GM23338 (cell line): ENCODE data around the gene GCM1. TPM values are rescaled to one million over a fixed set of nuclear protein-coding genes. Genes with fewer than 3 reads are reported as not detected.

ENCODE experiments used
- ATAC-seq: fragments of 200-7000 bp; cut with Tn5 transposase; 3 replicates; pipeline ENCODE4 v1.9.1; 2020
- DNase-seq: peaks from one replicate; pipeline ENCODE4 v3.0.0-alpha.2; 2015; ENCODE audit warnings: low spot score
- H2AFZ ChIP-seq: fragments of 200-600 bp; sonication (generic); 2 replicates; pipeline ENCODE4 v1.8.0; 2016; ENCODE audit warnings: antibody characterized with exemption, mild to moderate bottlenecking, moderate library complexity
- H3F3A ChIP-seq: fragments of 200-600 bp; sonication (generic); replicated peaks from 2 replicates; pipeline ENCODE4 v1.8.0; 2017; ENCODE audit warnings: antibody characterized with exemption, mixed run types, low read depth
- H3K27ac ChIP-seq: fragments of 200-600 bp; sonication (generic); 2 replicates; pipeline ENCODE4 v1.6.1; 2016; ENCODE audit warnings: low read depth
- H3K27me3 ChIP-seq: fragments of 200-600 bp; sonication (generic); 2 replicates; pipeline ENCODE4 v1.8.0; 2016; ENCODE audit warnings: mild to moderate bottlenecking, mixed run types, moderate library complexity; ENCODE audit not compliant: insufficient read depth
- H3K36me3 ChIP-seq: fragments of 200-600 bp; sonication (generic); 2 replicates; pipeline ENCODE4 v1.8.0; 2016; ENCODE audit warnings: mild to moderate bottlenecking; ENCODE audit not compliant: insufficient read depth
- H3K4me1 ChIP-seq: fragments of 200-600 bp; sonication (generic); 2 replicates; pipeline ENCODE4 v1.8.0; 2016; ENCODE audit warnings: mild to moderate bottlenecking, moderate library complexity; ENCODE audit not compliant: insufficient read depth
- H3K4me2 ChIP-seq: fragments of 200-600 bp; sonication (generic); 2 replicates; pipeline ENCODE4 v1.7.1; 2017; ENCODE audit warnings: mixed run types
- H3K4me3 ChIP-seq: fragments of 200-600 bp; sonication (generic); 2 replicates; pipeline ENCODE4 v1.6.1; 2016; ENCODE audit warnings: mixed run types
- H3K79me2 ChIP-seq: fragments of 200-600 bp; sonication (generic); replicated peaks from 2 replicates; pipeline ENCODE4 v1.8.0; 2017; ENCODE audit warnings: mild to moderate bottlenecking; ENCODE audit not compliant: insufficient read depth
- H3K9me2 ChIP-seq: fragments of 200-600 bp; sonication (generic); 2 replicates; pipeline ENCODE4 v1.8.0; 2017; ENCODE audit not compliant: insufficient read depth
- H4K20me1 ChIP-seq: fragments of 200-600 bp; sonication (generic); replicated peaks from 2 replicates; pipeline ENCODE4 v1.8.0; 2017; ENCODE audit warnings: mild to moderate bottlenecking; ENCODE audit not compliant: insufficient read depth
- H3K27ac Mint-ChIP-seq: 2 replicates; pipeline ENCODE4 v1.8.0; 2020; ENCODE audit warnings: inconsistent platforms, mild to moderate bottlenecking, moderate library complexity, mixed read lengths
- H3K27me3 Mint-ChIP-seq: 3 replicates; pipeline ENCODE4 v1.8.0; 2022; ENCODE audit warnings: low read depth, mild to moderate bottlenecking, moderate library complexity, mixed read lengths, inconsistent platforms; ENCODE audit not compliant: insufficient read depth, poor library complexity
- H3K36me3 Mint-ChIP-seq: 3 replicates; pipeline ENCODE4 v1.8.0; 2021; ENCODE audit warnings: low read depth, mild to moderate bottlenecking, inconsistent platforms, moderate library complexity, mixed read lengths
- H3K4me1 Mint-ChIP-seq: 3 replicates; pipeline ENCODE4 v1.8.0; 2020; ENCODE audit warnings: mild to moderate bottlenecking, inconsistent platforms, mixed read lengths
- H3K4me3 Mint-ChIP-seq: 3 replicates; pipeline ENCODE4 v1.8.0; 2021; ENCODE audit warnings: moderate library complexity, mild to moderate bottlenecking, inconsistent platforms, mixed read lengths
- H3K9me3 Mint-ChIP-seq: 3 replicates; pipeline ENCODE4 v1.8.0; 2020; ENCODE audit warnings: moderate library complexity, mild to moderate bottlenecking, inconsistent platforms, mixed read lengths
- CREB1 ChIP-seq: fragments of 250-450 bp; sonication (Bioruptor Pico); IDR thresholded peaks from 2 replicates; pipeline ENCODE4 v1.5.0; 2020; ENCODE audit warnings: low read depth, mild to moderate bottlenecking, moderate library complexity
- ETS1 ChIP-seq: IDR thresholded peaks from 2 replicates; pipeline ENCODE4 v1.6.1; 2016; ENCODE audit warnings: antibody characterized with exemption
- EZH2 ChIP-seq: fragments of 200-600 bp; sonication (generic); IDR thresholded peaks from one replicate; pipeline ENCODE4 v1.8.0; 2017; ENCODE audit warnings: antibody characterized with exemption, mild to moderate bottlenecking, low read depth; ENCODE audit not compliant: unreplicated experiment
- EZH2phosphoT487 ChIP-seq: fragments of 200-600 bp; sonication (generic); IDR thresholded peaks from one replicate; pipeline ENCODE4 v1.8.1; 2018; ENCODE audit warnings: antibody characterized with exemption; ENCODE audit not compliant: unreplicated experiment
- JUNB ChIP-seq: IDR thresholded peaks from one replicate; pipeline ENCODE4 v1.6.1; 2016; ENCODE audit warnings: antibody characterized with exemption; ENCODE audit not compliant: unreplicated experiment
- NANOG ChIP-seq: IDR thresholded peaks from 2 replicates; pipeline ENCODE4 v1.6.1; 2016; ENCODE audit warnings: antibody characterized with exemption, borderline replicate concordance
- POLR2AphosphoS5 ChIP-seq: IDR thresholded peaks from 2 replicates; pipeline ENCODE4 v1.6.1; 2016; ENCODE audit warnings: antibody characterized with exemption, low read depth
- STAT1 ChIP-seq: IDR thresholded peaks from one replicate; pipeline ENCODE4 v1.6.1; 2016; ENCODE audit warnings: antibody characterized with exemption; ENCODE audit not compliant: unreplicated experiment
- ZNF114 ChIP-seq: fragments of 250-450 bp; sonication (Bioruptor Pico); IDR thresholded peaks from 2 replicates; pipeline ENCODE4 v1.5.0; 2020; ENCODE audit warnings: mild to moderate bottlenecking, moderate library complexity
- ZNF331 ChIP-seq: fragments of 250-450 bp; sonication (Bioruptor Pico); IDR thresholded peaks from 2 replicates; pipeline ENCODE4 v1.5.0; 2020; ENCODE audit warnings: low read depth, mild to moderate bottlenecking, moderate library complexity
- polyA plus RNA-seq: library from polyadenylated mRNA; unstranded; fragments of >200 nt; fragmentation: Nextera tagmentation; extraction: Ambion mirVana; gene quantifications from 2 replicates; pipeline ENCODE4 v1.2.1, GENCODE V29; 2016
- total RNA-seq: library from RNA; depleted of rRNA; stranded (reverse); fragments of >200 nt; shearing (Covaris generic); gene quantifications from 2 replicates; pipeline ENCODE4 v1.2.3, GENCODE V29; 2014
- TF ChIP-seq, protein P1 (sequence below): fragments of 250-450 bp; sonication (Bioruptor Pico); IDR thresholded peaks from 2 replicates; pipeline ENCODE4 v1.5.0; 2020; ENCODE audit warnings: mild to moderate bottlenecking, moderate library complexity
- TF ChIP-seq, protein P2 (sequence below): IDR thresholded peaks from one replicate; pipeline ENCODE4 v1.6.1; 2018; ENCODE audit warnings: antibody characterized with exemption; ENCODE audit not compliant: unreplicated experiment
- TF ChIP-seq, protein P3 (sequence below), 2 experiments: fragments of 200-600 bp in 1 of 2; sonication (generic) in 1 of 2; conservative IDR thresholded peaks; 2 replicates each; pipeline versions ENCODE4 v1.5.1 to v1.6.1; 2016 to 2017; ENCODE audit warnings: antibody characterized with exemption in 2 of 2, low read depth in 2 of 2, mild to moderate bottlenecking in 2 of 2, moderate library complexity in 1 of 2

GCM1 gene
- total and polyA plus RNA-seq, 2 experiments from 2014 or later: not detected

GRCh38 chr6:53175027-53175426 is 26.4 kb upstream of the GCM1 start (continued):
- TF ChIP-seq, protein P1, sequence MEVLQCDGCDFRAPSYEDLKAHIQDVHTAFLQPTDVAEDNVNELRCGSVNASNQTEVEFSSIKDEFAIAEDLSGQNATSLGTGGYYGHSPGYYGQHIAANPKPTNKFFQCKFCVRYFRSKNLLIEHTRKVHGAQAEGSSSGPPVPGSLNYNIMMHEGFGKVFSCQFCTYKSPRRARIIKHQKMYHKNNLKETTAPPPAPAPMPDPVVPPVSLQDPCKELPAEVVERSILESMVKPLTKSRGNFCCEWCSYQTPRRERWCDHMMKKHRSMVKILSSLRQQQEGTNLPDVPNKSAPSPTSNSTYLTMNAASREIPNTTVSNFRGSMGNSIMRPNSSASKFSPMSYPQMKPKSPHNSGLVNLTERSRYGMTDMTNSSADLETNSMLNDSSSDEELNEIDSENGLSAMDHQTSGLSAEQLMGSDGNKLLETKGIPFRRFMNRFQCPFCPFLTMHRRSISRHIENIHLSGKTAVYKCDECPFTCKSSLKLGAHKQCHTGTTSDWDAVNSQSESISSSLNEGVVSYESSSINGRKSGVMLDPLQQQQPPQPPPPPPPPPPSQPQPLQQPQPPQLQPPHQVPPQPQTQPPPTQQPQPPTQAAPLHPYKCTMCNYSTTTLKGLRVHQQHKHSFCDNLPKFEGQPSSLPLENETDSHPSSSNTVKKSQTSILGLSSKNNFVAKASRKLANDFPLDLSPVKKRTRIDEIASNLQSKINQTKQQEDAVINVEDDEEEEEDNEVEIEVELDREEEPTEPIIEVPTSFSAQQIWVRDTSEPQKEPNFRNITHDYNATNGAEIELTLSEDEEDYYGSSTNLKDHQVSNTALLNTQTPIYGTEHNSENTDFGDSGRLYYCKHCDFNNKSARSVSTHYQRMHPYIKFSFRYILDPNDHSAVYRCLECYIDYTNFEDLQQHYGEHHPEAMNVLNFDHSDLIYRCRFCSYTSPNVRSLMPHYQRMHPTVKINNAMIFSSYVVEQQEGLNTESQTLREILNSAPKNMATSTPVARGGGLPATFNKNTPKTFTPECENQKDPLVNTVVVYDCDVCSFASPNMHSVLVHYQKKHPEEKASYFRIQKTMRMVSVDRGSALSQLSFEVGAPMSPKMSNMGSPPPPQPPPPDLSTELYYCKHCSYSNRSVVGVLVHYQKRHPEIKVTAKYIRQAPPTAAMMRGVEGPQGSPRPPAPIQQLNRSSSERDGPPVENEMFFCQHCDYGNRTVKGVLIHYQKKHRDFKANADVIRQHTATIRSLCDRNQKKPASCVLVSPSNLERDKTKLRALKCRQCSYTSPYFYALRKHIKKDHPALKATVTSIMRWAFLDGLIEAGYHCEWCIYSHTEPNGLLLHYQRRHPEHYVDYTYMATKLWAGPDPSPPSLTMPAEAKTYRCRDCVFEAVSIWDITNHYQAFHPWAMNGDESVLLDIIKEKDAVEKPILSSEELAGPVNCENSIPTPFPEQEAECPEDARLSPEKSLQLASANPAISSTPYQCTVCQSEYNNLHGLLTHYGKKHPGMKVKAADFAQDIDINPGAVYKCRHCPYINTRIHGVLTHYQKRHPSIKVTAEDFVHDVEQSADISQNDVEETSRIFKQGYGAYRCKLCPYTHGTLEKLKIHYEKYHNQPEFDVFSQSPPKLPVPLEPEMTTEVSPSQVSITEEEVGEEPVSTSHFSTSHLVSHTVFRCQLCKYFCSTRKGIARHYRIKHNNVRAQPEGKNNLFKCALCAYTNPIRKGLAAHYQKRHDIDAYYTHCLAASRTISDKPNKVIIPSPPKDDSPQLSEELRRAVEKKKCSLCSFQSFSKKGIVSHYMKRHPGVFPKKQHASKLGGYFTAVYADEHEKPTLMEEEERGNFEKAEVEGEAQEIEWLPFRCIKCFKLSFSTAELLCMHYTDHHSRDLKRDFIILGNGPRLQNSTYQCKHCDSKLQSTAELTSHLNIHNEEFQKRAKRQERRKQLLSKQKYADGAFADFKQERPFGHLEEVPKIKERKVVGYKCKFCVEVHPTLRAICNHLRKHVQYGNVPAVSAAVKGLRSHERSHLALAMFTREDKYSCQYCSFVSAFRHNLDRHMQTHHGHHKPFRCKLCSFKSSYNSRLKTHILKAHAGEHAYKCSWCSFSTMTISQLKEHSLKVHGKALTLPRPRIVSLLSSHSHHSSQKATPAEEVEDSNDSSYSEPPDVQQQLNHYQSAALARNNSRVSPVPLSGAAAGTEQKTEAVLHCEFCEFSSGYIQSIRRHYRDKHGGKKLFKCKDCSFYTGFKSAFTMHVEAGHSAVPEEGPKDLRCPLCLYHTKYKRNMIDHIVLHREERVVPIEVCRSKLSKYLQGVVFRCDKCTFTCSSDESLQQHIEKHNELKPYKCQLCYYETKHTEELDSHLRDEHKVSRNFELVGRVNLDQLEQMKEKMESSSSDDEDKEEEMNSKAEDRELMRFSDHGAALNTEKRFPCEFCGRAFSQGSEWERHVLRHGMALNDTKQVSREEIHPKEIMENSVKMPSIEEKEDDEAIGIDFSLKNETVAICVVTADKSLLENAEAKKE (CRISPR knock-in tag): no peak

DNA sequence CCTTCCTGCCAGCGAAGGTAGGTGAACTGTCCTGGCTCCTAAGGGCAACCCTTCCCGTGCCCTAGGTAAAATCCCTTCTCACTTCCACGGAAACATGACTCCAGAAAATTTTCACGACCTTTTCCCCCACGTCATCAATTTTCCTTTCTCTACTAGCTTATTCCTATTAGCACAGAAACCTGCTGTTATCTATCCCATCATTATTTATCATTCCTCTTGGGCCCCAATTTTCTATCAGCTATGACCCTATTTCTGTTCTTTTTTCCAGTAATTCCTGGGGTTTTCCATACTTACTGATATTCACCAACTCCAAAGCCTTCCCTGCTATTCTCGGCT is 23.8 kb upstream of the GCM1 start:
- H3K36me3 Mint-ChIP-seq: no peaks in the 10 kb centered on the region
- no peaks in the 10 kb centered on the region for H3K36me3 ChIP-seq
- H3K9me3 Mint-ChIP-seq: peaks cover 5% of the 10 kb centered on the region; the same call in 2 of the 3 replicates
- H3K4me2 ChIP-seq: no peak overlapping the region
- peaks cover 4% of the 10 kb centered on the region; the same call in 1 of the 2 replicates for H3K4me1 ChIP-seq
- H3K27me3 ChIP-seq: no peaks in the 10 kb centered on the region
- ATAC-seq (no peak), DNase-seq (no peak)
- 0 out of 2 replicates have a peak, but pooled peaks cover 4% of the 10 kb centered on the region for H3K9me2 ChIP-seq
- H3F3A ChIP-seq: no peaks in the 10 kb centered on the region; the same call in 1 of the 2 replicates
- no peaks in the 10 kb centered on the region for H4K20me1 ChIP-seq
- H3K4me3 ChIP-seq: no peak overlapping the region
- no peak overlapping the region for H3K27ac Mint-ChIP-seq
- peaks cover 6% of the 10 kb centered on the region for H3K4me1 Mint-ChIP-seq
- H3K4me3 Mint-ChIP-seq: no peak overlapping the region
- H2AFZ ChIP-seq: no peak overlapping the region; the same call in 1 of the 2 replicates
- no peaks in the 10 kb centered on the region for H3K79me2 ChIP-seq
- H3K27me3 Mint-ChIP-seq: peaks cover 2% of the 10 kb centered on the region
- no peak overlapping the region for H3K27ac ChIP-seq
- TF ChIP-seq STAT1 (no peak), CREB1 (CRISPR knock-in tag) (no peak), ZNF331 (no peak), ZNF114 (no peak), POLR2AphosphoS5 (no peak), JUNB (no peak), NANOG (no peak), ETS1 (no peak), EZH2phosphoT487 (no peak), EZH2 (no peak)
- TF ChIP-seq, protein P2, sequence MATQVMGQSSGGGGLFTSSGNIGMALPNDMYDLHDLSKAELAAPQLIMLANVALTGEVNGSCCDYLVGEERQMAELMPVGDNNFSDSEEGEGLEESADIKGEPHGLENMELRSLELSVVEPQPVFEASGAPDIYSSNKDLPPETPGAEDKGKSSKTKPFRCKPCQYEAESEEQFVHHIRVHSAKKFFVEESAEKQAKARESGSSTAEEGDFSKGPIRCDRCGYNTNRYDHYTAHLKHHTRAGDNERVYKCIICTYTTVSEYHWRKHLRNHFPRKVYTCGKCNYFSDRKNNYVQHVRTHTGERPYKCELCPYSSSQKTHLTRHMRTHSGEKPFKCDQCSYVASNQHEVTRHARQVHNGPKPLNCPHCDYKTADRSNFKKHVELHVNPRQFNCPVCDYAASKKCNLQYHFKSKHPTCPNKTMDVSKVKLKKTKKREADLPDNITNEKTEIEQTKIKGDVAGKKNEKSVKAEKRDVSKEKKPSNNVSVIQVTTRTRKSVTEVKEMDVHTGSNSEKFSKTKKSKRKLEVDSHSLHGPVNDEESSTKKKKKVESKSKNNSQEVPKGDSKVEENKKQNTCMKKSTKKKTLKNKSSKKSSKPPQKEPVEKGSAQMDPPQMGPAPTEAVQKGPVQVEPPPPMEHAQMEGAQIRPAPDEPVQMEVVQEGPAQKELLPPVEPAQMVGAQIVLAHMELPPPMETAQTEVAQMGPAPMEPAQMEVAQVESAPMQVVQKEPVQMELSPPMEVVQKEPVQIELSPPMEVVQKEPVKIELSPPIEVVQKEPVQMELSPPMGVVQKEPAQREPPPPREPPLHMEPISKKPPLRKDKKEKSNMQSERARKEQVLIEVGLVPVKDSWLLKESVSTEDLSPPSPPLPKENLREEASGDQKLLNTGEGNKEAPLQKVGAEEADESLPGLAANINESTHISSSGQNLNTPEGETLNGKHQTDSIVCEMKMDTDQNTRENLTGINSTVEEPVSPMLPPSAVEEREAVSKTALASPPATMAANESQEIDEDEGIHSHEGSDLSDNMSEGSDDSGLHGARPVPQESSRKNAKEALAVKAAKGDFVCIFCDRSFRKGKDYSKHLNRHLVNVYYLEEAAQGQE: no peak
- TF ChIP-seq, protein P3, sequence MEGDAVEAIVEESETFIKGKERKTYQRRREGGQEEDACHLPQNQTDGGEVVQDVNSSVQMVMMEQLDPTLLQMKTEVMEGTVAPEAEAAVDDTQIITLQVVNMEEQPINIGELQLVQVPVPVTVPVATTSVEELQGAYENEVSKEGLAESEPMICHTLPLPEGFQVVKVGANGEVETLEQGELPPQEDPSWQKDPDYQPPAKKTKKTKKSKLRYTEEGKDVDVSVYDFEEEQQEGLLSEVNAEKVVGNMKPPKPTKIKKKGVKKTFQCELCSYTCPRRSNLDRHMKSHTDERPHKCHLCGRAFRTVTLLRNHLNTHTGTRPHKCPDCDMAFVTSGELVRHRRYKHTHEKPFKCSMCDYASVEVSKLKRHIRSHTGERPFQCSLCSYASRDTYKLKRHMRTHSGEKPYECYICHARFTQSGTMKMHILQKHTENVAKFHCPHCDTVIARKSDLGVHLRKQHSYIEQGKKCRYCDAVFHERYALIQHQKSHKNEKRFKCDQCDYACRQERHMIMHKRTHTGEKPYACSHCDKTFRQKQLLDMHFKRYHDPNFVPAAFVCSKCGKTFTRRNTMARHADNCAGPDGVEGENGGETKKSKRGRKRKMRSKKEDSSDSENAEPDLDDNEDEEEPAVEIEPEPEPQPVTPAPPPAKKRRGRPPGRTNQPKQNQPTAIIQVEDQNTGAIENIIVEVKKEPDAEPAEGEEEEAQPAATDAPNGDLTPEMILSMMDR (conservative IDR thresholded peaks at IDR 0.05; ENCODE audit: low read depth in 2 of 2): no peak
